ENCODE measurements around the gene TMEM35B.
"Not testable (repeated sequence)": the region's sequence is repeated elsewhere in the genome, so short reads cannot be mapped to it uniquely, and the experiment has no call there.

The TMEM35B gene

GRCh38 chr1:34977210-34977471 is 8.0 kb downstream of the TMEM35B start:
- Histone ChIP-seq H3K9ac (ENCODE audit: low read length in 2 of 2) (no peak overlapping the region), H3K4me1 (ENCODE audit: control insufficient read depth, insufficient read depth, low read length) (peaks cover 10% of the 10 kb centered on the region), H3K27ac (ENCODE audit: low read length) (no peak overlapping the region), H3K27me3 (ENCODE audit: control insufficient read depth in 1 of 2, insufficient read depth in 2 of 2, low read length in 2 of 2) (peaks cover 0 to 2% of the 10 kb centered on the region in 2 donors), H3K4me3 (ENCODE audit: low read length in 2 of 2) (no peak overlapping the region), H3K9me3 (ENCODE audit: control insufficient read depth in 2 of 2, low read length in 2 of 2) (no peaks in the 10 kb centered on the region), H3K36me3 (ENCODE audit: control insufficient read depth in 2 of 2, insufficient read depth in 2 of 2, low read length in 2 of 2) (peaks cover 3 to 6% of the 10 kb centered on the region in 2 donors)

DNA sequence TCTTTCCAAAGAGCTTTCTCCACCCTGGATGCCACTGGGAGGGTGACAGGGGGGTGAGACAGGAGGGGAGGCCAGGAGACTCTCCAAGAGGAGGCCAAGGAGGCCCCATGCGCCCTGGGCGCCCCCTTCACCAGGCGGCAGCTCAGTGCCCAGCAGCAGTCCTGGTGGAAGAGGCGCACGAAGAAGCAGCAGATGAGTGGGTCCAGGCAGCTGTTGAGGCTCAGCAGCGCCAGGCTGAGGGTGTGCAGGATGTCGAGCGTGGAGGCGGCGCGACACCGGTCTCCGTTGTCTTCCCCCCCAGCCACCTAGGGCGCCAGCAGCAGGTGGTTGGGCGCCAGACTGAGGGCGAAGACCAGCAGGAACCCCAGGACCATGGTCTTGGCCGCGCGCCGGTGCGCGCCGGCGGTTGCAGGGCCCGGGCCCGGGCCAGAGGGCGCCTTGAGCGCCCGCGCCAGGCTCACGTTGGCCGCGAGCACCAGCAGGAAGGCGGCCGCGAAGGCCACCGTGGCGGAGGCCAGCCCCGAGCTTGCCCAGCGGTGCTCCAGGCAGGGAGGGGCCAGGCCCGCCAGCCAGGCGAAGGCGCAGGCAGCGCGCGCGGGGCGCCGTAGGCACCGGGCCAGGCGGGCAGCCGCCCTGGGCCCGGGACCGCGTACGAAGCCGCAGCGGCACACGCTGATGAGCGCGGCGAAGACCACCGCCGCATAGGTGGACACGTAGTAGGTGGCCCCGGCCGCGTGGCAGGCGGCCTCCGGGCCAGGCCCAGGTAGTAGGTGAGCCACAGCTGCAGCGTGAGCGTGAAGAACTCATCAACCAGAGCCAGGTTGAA is 8.6 kb downstream of the TMEM35B start:
- peaks cover 10% of the 10 kb centered on the region for H3K4me1 ChIP-seq (ENCODE audit: control insufficient read depth, insufficient read depth, low read length)
- H3K27ac ChIP-seq (ENCODE audit: low read length), result no peak overlapping the region
- H3K9me3 ChIP-seq (ENCODE audit: control insufficient read depth in 2 of 2, low read length in 2 of 2), result no peaks in the 10 kb centered on the region
- H3K4me3 ChIP-seq (ENCODE audit: low read length in 2 of 2), result peak overlapping the region in 1 of 2 donors; percentile 8
- peaks cover 0 to under 1% of the 10 kb centered on the region in 2 donors for H3K36me3 ChIP-seq (ENCODE audit: control insufficient read depth in 2 of 2, insufficient read depth in 2 of 2, low read length in 2 of 2)
- peaks cover 0 to 2% of the 10 kb centered on the region in 2 donors for H3K27me3 ChIP-seq (ENCODE audit: control insufficient read depth in 1 of 2, insufficient read depth in 2 of 2, low read length in 2 of 2)
- no peak overlapping the region for H3K9ac ChIP-seq (ENCODE audit: low read length in 2 of 2)

- Histone ChIP-seq H3K9me3 (ENCODE audit: control insufficient read depth in 2 of 2, low read length in 2 of 2) (no peaks in the 10 kb centered on the region), H3K36me3 (ENCODE audit: control insufficient read depth in 2 of 2, insufficient read depth in 2 of 2, low read length in 2 of 2) (no peaks in the 10 kb centered on the region), H3K4me3 (ENCODE audit: low read length in 2 of 2) (no peak overlapping the region), H3K27ac (ENCODE audit: low read length) (no peak overlapping the region), H3K27me3 (ENCODE audit: control insufficient read depth in 1 of 2, insufficient read depth in 2 of 2, low read length in 2 of 2) (peaks cover 0 to 2% of the 10 kb centered on the region in 2 donors), H3K9ac (ENCODE audit: low read length in 2 of 2) (no peak overlapping the region), H3K4me1 (ENCODE audit: control insufficient read depth, insufficient read depth, low read length) (peaks cover 10% of the 10 kb centered on the region)
Measured at GRCh38 chr1:34975771-34976170, 9.4 kb downstream of the TMEM35B start.

DNA sequence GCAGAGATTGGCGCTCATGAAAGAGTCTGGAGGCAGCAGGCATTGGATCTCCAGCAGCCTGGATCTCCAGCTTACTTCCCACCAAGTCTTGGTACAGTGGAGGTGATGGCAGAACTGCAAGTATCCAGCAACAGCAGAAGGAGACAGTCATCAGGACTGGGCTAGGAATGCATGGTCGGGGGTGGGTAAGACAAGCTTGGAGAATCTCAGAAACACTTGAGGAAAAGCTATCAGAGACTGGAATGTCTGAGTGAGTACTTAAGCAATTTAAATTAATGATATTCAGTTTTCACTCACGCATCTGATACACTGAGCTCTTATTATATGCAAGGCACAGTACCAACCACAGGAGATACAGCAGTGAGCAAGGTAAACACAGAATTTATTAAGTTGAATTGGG is 9.8 kb downstream of the TMEM35B start:
- Histone ChIP-seq H3K27me3 (ENCODE audit: control insufficient read depth in 1 of 2, insufficient read depth in 2 of 2, low read length in 2 of 2) (peaks cover 0 to 2% of the 10 kb centered on the region in 2 donors), H3K4me3 (ENCODE audit: low read length in 2 of 2) (no peak overlapping the region), H3K9ac (ENCODE audit: low read length in 2 of 2) (no peak overlapping the region), H3K4me1 (ENCODE audit: control insufficient read depth, insufficient read depth, low read length) (peaks cover 10% of the 10 kb centered on the region), H3K36me3 (ENCODE audit: control insufficient read depth in 2 of 2, insufficient read depth in 2 of 2, low read length in 2 of 2) (no peaks in the 10 kb centered on the region), H3K27ac (ENCODE audit: low read length) (no peak overlapping the region), H3K9me3 (ENCODE audit: control insufficient read depth in 2 of 2, low read length in 2 of 2) (no peaks in the 10 kb centered on the region)

DNA sequence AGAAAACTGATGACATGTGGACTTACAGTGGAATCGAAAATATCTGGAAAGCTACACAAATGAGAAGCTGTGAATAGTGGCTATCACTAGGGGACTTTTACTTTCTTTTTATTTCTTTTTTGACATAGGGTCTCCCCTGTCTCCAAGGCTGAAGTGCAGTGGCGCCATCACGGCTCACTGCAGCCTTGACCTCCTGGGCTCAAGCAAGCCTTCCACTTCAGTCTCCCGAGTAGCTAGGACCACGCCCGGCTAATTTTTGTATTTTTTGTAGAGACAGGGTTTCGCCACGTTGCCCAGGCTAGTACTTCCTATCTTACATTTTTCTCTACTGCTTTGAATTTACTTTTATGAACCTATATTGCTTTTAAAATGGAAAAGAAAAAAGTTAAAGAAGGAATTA is 10.5 kb downstream of the TMEM35B start:
- H3K4me1 ChIP-seq (ENCODE audit: control insufficient read depth, insufficient read depth, low read length), result peaks cover 10% of the 10 kb centered on the region
- no peak overlapping the region for H3K27ac ChIP-seq (ENCODE audit: low read length)
- no peaks in the 10 kb centered on the region for H3K36me3 ChIP-seq (ENCODE audit: control insufficient read depth in 2 of 2, insufficient read depth in 2 of 2, low read length in 2 of 2)
- H3K9me3 ChIP-seq (ENCODE audit: control insufficient read depth in 2 of 2, low read length in 2 of 2), result no peaks in the 10 kb centered on the region
- H3K4me3 ChIP-seq (ENCODE audit: low read length in 2 of 2), result no peak overlapping the region
- no peak overlapping the region for H3K9ac ChIP-seq (ENCODE audit: low read length in 2 of 2)
- peaks cover 0 to 2% of the 10 kb centered on the region in 2 donors for H3K27me3 ChIP-seq (ENCODE audit: control insufficient read depth in 1 of 2, insufficient read depth in 2 of 2, low read length in 2 of 2)

DNA sequence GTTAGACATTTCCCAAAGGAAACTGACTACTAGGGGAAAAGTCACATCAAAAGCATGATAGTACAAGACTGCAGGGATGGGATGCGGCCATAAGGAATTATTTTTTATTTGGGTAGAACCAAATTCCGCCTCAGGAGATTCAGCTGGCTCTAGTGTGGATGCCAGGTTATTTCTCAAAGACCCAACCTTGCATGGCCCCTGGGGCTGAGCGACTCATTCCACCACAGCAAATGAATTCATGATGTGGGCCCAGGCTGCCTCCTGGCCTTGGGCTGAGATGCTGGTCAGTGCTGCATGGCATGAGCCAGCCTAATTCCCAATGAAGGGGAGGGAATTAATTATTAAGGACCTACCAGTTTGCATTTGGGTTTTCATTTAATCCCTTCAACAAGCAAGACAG is 11.8 kb downstream of the TMEM35B start:
- no peak overlapping the region for H3K27ac ChIP-seq (ENCODE audit: low read length)
- H3K27me3 ChIP-seq (ENCODE audit: control insufficient read depth in 1 of 2, insufficient read depth in 2 of 2, low read length in 2 of 2), result peaks cover 2% of the 10 kb centered on the region in 2 donors
- no peak overlapping the region for H3K9ac ChIP-seq (ENCODE audit: low read length in 2 of 2)
- H3K36me3 ChIP-seq (ENCODE audit: control insufficient read depth in 2 of 2, insufficient read depth in 2 of 2, low read length in 2 of 2), result no peaks in the 10 kb centered on the region
- H3K4me1 ChIP-seq (ENCODE audit: control insufficient read depth, insufficient read depth, low read length), result peaks cover 8% of the 10 kb centered on the region
- H3K4me3 ChIP-seq (ENCODE audit: low read length in 2 of 2), result no peak overlapping the region
- H3K9me3 ChIP-seq (ENCODE audit: control insufficient read depth in 2 of 2, low read length in 2 of 2), result no peaks in the 10 kb centered on the region

GRCh38 chr1:34970829-34971228 is 14.3 kb downstream of the TMEM35B start:
- H3K36me3 ChIP-seq (ENCODE audit: control insufficient read depth in 2 of 2, insufficient read depth in 2 of 2, low read length in 2 of 2), result no peaks in the 10 kb centered on the region
- peaks cover 2% of the 10 kb centered on the region in 2 donors for H3K27me3 ChIP-seq (ENCODE audit: control insufficient read depth in 1 of 2, insufficient read depth in 2 of 2, low read length in 2 of 2)
- H3K9me3 ChIP-seq (ENCODE audit: control insufficient read depth in 2 of 2, low read length in 2 of 2), result no peaks in the 10 kb centered on the region
- no peak overlapping the region for H3K4me3 ChIP-seq (ENCODE audit: low read length in 2 of 2)
- no peak overlapping the region for H3K27ac ChIP-seq (ENCODE audit: low read length)
- H3K4me1 ChIP-seq (ENCODE audit: control insufficient read depth, insufficient read depth, low read length), result no peaks in the 10 kb centered on the region
- no peak overlapping the region for H3K9ac ChIP-seq (ENCODE audit: low read length in 2 of 2)

GRCh38 chr1:34970220-34970735 is 14.9 kb downstream of the TMEM35B start:
- H3K9ac ChIP-seq (ENCODE audit: low read length in 2 of 2), result no peak overlapping the region

GRCh38 chr1:34968297-34968696 is 16.9 kb downstream of the TMEM35B start:
- H3K9ac ChIP-seq (ENCODE audit: low read length in 2 of 2); H3K27me3 ChIP-seq (ENCODE audit: control insufficient read depth in 1 of 2, insufficient read depth in 2 of 2, low read length in 2 of 2); H3K36me3 ChIP-seq (ENCODE audit: control insufficient read depth in 2 of 2, insufficient read depth in 2 of 2, low read length in 2 of 2): not testable (repeated sequence)

More at GRCh38 chr1:34970220-34970735, 14.9 kb downstream of the TMEM35B start:
- no peaks in the 10 kb centered on the region for H3K36me3 ChIP-seq (ENCODE audit: control insufficient read depth in 2 of 2, insufficient read depth in 2 of 2, low read length in 2 of 2)
- H3K27ac ChIP-seq (ENCODE audit: low read length), result no peak overlapping the region
- H3K4me3 ChIP-seq (ENCODE audit: low read length in 2 of 2), result no peak overlapping the region
- H3K4me1 ChIP-seq (ENCODE audit: control insufficient read depth, insufficient read depth, low read length), result no peaks in the 10 kb centered on the region
- H3K9me3 ChIP-seq (ENCODE audit: control insufficient read depth in 2 of 2, low read length in 2 of 2), result no peaks in the 10 kb centered on the region
- peaks cover 2% of the 10 kb centered on the region in 2 donors for H3K27me3 ChIP-seq (ENCODE audit: control insufficient read depth in 1 of 2, insufficient read depth in 2 of 2, low read length in 2 of 2)

GRCh38 chr1:34967672-34968071 is 17.5 kb downstream of the TMEM35B start:
- H3K9ac ChIP-seq (ENCODE audit: low read length in 2 of 2); H3K4me3 ChIP-seq (ENCODE audit: low read length in 2 of 2); H3K9me3 ChIP-seq (ENCODE audit: control insufficient read depth in 2 of 2, low read length in 2 of 2); H3K27me3 ChIP-seq (ENCODE audit: control insufficient read depth in 1 of 2, insufficient read depth in 2 of 2, low read length in 2 of 2); H3K36me3 ChIP-seq (ENCODE audit: control insufficient read depth in 2 of 2, insufficient read depth in 2 of 2, low read length in 2 of 2); H3K4me1 ChIP-seq (ENCODE audit: control insufficient read depth, insufficient read depth, low read length); H3K27ac ChIP-seq (ENCODE audit: low read length): not testable (repeated sequence)

More at GRCh38 chr1:34968297-34968696, 16.9 kb downstream of the TMEM35B start:
- not testable (repeated sequence) for H3K4me3 ChIP-seq (ENCODE audit: low read length in 2 of 2); H3K9me3 ChIP-seq (ENCODE audit: control insufficient read depth in 2 of 2, low read length in 2 of 2); H3K27ac ChIP-seq (ENCODE audit: low read length); H3K4me1 ChIP-seq (ENCODE audit: control insufficient read depth, insufficient read depth, low read length)

DNA sequence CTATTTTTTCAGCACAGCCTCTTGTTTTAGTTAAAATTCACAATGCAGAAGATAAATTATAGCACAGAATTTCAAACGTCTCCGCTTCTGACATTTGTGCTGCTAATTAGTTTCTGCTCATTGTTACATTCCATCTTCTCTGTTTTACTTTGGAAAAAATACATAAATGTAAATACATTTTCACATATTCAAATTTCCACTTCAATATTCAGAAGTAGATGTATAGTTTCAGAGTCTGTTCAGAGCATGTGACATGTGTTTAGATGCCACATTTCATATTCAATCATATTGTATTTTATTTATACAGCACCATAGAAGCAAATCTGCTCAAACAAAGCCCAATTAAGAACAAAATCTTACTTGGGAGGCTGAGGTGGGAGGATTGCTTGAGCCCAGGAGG is 19.6 kb downstream of the TMEM35B start:
- H3K4me1 ChIP-seq (ENCODE audit: control insufficient read depth, insufficient read depth, low read length), result no peaks in the 10 kb centered on the region
- no peak overlapping the region for H3K9ac ChIP-seq (ENCODE audit: low read length in 2 of 2)
- no peak overlapping the region for H3K4me3 ChIP-seq (ENCODE audit: low read length in 2 of 2)

More for the DNA sequence above, 19.6 kb downstream of the TMEM35B start:
- H3K9me3 ChIP-seq (ENCODE audit: control insufficient read depth in 2 of 2, low read length in 2 of 2), result no peaks in the 10 kb centered on the region
- H3K36me3 ChIP-seq (ENCODE audit: control insufficient read depth in 2 of 2, insufficient read depth in 2 of 2, low read length in 2 of 2), result no peaks in the 10 kb centered on the region
- H3K27ac ChIP-seq (ENCODE audit: low read length), result no peak overlapping the region
- peaks cover 0 to 2% of the 10 kb centered on the region in 2 donors for H3K27me3 ChIP-seq (ENCODE audit: control insufficient read depth in 1 of 2, insufficient read depth in 2 of 2, low read length in 2 of 2)
